Common myeloid progenitor, CD34-positive (primary cell): ENCODE results near the gene SCN1A.

Experiments used
- CTCF ChIA-PET: fragments of 350-600 bp; sonication (Branson Sonifier 250); formaldehyde crosslinking; loops from one replicate; lab custom pipeline; 2021; ENCODE audit warnings: antibody characterized with exemption; lab: Charles Lee
- POLR2A ChIA-PET: fragments of 350-600 bp; sonication (Branson Sonifier 250); formaldehyde crosslinking; loops from one replicate; lab custom pipeline; 2021; ENCODE audit warnings: antibody characterized with exemption; lab: Charles Lee
- DNase-seq, 3 donors: peaks; one replicate each; pipeline versions ENCODE4 v3.0.0 to v3.0.0-alpha.2; 2013
- H3K27ac ChIP-seq, 2 experiments: 1 replicate in 1 of 2; 2 replicates in 1 of 2; pipeline ENCODE4 v1.7.0; 2013; ENCODE audit warnings: inconsistent platforms in 2 of 2, low read length in 2 of 2, mild to moderate bottlenecking in 2 of 2, low read depth in 1 of 2, moderate library complexity in 1 of 2; ENCODE audit not compliant: severe bottlenecking in 2 of 2, insufficient read depth in 1 of 2, poor library complexity in 1 of 2
- H3K27me3 ChIP-seq, 5 experiments: replicated peaks in 2 of 5; 1 replicate in 3 of 5; 2 replicates in 2 of 5; pipeline versions ENCODE4 v1.6.1 to v1.7.0; 2013; ENCODE audit warnings: low read length in 4 of 5, mild to moderate bottlenecking in 2 of 5, moderate library complexity in 2 of 5, inconsistent platforms in 1 of 5; ENCODE audit not compliant: insufficient read depth in 5 of 5, control insufficient read depth in 4 of 5
- H3K36me3 ChIP-seq, 4 experiments: 1 replicate in 2 of 4; 2 replicates in 2 of 4; pipeline versions ENCODE4 v1.6.1 to v1.7.0; 2013; ENCODE audit warnings: low read length in 3 of 4, control low read depth in 1 of 4, mild to moderate bottlenecking in 1 of 4; ENCODE audit not compliant: control insufficient read depth in 4 of 4, insufficient read depth in 4 of 4
- H3K4me1 ChIP-seq, 4 experiments: 1 replicate in 3 of 4; 2 replicates in 1 of 4; pipeline versions ENCODE4 v1.6.1 to v1.7.1; 2013; ENCODE audit warnings: low read length in 3 of 4, mild to moderate bottlenecking in 3 of 4, control low read depth in 1 of 4, inconsistent platforms in 1 of 4, moderate library complexity in 1 of 4; ENCODE audit not compliant: control insufficient read depth in 4 of 4, insufficient read depth in 4 of 4; ENCODE audit errors: control extremely low read depth in 1 of 4
- H3K4me3 ChIP-seq, 7 experiments: 1 replicate in 4 of 7; 2 replicates in 3 of 7; pipeline versions ENCODE4 v1.5.1 to v1.7.0; 2013; ENCODE audit warnings: mild to moderate bottlenecking in 7 of 7, low read length in 6 of 7, moderate library complexity in 6 of 7, inconsistent platforms in 2 of 7, low read depth in 2 of 7, control low read depth in 1 of 7; ENCODE audit not compliant: insufficient read depth in 4 of 7, control insufficient read depth in 1 of 7; ENCODE audit errors: extremely low read depth in 1 of 7
- H3K9me3 ChIP-seq, 5 experiments: 1 replicate in 4 of 5; 2 replicates in 1 of 5; pipeline versions ENCODE4 v1.6.1 to v1.7.1; 2013; ENCODE audit warnings: low read length in 4 of 5, mild to moderate bottlenecking in 2 of 5, inconsistent platforms in 1 of 5, low read depth in 1 of 5, moderate library complexity in 1 of 5; ENCODE audit not compliant: control insufficient read depth in 4 of 5, insufficient read depth in 2 of 5; ENCODE audit errors: control extremely low read depth in 1 of 5
- WGBS: methylation state at CpG from one replicate; pipeline ENCODE4 v1.1.5; 2013; ENCODE audit not compliant: insufficient coverage; 5-methylcytosine and 5-hydroxymethylcytosine counted together

SCN1A gene

GRCh38 chr2:166157578-166157977 lies 29.8 kb upstream of the SCN1A start:
- CTCF ChIA-PET = no interaction called here
- Histone ChIP-seq H3K4me3 (no peak overlapping the region), H3K9me3 (no peaks in the 10 kb centered on the region), H3K27me3 (no peaks in the 10 kb centered on the region), H3K4me1 (no peaks in the 10 kb centered on the region), H3K36me3 (no peaks in the 10 kb centered on the region), H3K27ac (no peak overlapping the region)
- DNase-seq = no peak
- WGBS = 100% methylated on average over 1 of the region's 2 CpGs
- POLR2A ChIA-PET = no interaction called here

GRCh38 chr2:166156985-166157490 lies 29.2 kb upstream of the SCN1A start:
- Histone ChIP-seq H3K4me3 (no peak overlapping the region), H3K27me3 (no peaks in the 10 kb centered on the region), H3K27ac (no peak overlapping the region), H3K4me1 (no peaks in the 10 kb centered on the region), H3K36me3 (no peaks in the 10 kb centered on the region), H3K9me3 (no peaks in the 10 kb centered on the region)
- 100% methylated on average over 1 of the region's 3 CpGs for WGBS
- ChIA-PET POLR2A (no interaction called here), CTCF (no interaction called here)
- no peak for DNase-seq

GRCh38 chr2:166155589-166155988 lies 27.8 kb upstream of the SCN1A start:
- H3K27me3 ChIP-seq = no peaks in the 10 kb centered on the region
- no peak overlapping the region for H3K27ac ChIP-seq
- DNase-seq = no peak
- no peaks in the 10 kb centered on the region for H3K4me1 ChIP-seq
- POLR2A ChIA-PET = no interaction called here
- 94% methylated on average over 2 of the region's 2 CpGs for WGBS
- CTCF ChIA-PET = no interaction called here
- H3K9me3 ChIP-seq = no peaks in the 10 kb centered on the region
- no peaks in the 10 kb centered on the region for H3K36me3 ChIP-seq
- no peak overlapping the region for H3K4me3 ChIP-seq

- peak in 2 of 3 donors; percentile 21 to 33 for DNase-seq
- no peaks in the 10 kb centered on the region for H3K9me3 ChIP-seq
- no peaks in the 10 kb centered on the region for H3K27me3 ChIP-seq
- H3K4me3 ChIP-seq = no peak overlapping the region
- no peak overlapping the region for H3K27ac ChIP-seq
- ChIA-PET POLR2A (no interaction called here), CTCF (no interaction called here)
- H3K36me3 ChIP-seq = no peaks in the 10 kb centered on the region
- H3K4me1 ChIP-seq = no peaks in the 10 kb centered on the region
- WGBS = 40% methylated on average over 2 of the region's 3 CpGs
Observed at GRCh38 chr2:166154685-166155338, 27.0 kb upstream of the SCN1A start.

GRCh38 chr2:166152064-166152463 lies 24.2 kb upstream of the SCN1A start:
- Histone ChIP-seq H3K4me3 (no peak overlapping the region), H3K36me3 (no peaks in the 10 kb centered on the region), H3K27me3 (no peaks in the 10 kb centered on the region), H3K4me1 (peaks cover 0 to 5% (median 3%) of the 10 kb centered on the region in 4 experiments), H3K9me3 (no peaks in the 10 kb centered on the region), H3K27ac (no peak overlapping the region)
- no peak for DNase-seq
- ChIA-PET CTCF (no interaction called here), POLR2A (no interaction called here)

- POLR2A ChIA-PET = no interaction called here
Observed at GRCh38 chr2:166148500-166149400, 20.9 kb upstream of the SCN1A start.

GRCh38 chr2:166147883-166148282 lies 20.1 kb upstream of the SCN1A start:
- ChIA-PET POLR2A (no interaction called here), CTCF (no interaction called here)
- Histone ChIP-seq H3K27ac (no peak overlapping the region), H3K9me3 (no peaks in the 10 kb centered on the region), H3K27me3 (no peaks in the 10 kb centered on the region), H3K4me1 (peaks cover 0 to 5% (median 3%) of the 10 kb centered on the region in 4 experiments), H3K4me3 (no peak overlapping the region), H3K36me3 (no peaks in the 10 kb centered on the region)
- no peak for DNase-seq
- 100% methylated on average over 2 of the region's 2 CpGs for WGBS

More at GRCh38 chr2:166148500-166149400, 20.9 kb upstream of the SCN1A start:
- Histone ChIP-seq H3K36me3 (no peaks in the 10 kb centered on the region), H3K9me3 (no peaks in the 10 kb centered on the region), H3K4me3 (no peak overlapping the region), H3K27me3 (no peaks in the 10 kb centered on the region), H3K4me1 (peaks cover 0 to 5% (median 3%) of the 10 kb centered on the region in 4 experiments), H3K27ac (no peak overlapping the region)
- no peak for DNase-seq
- CTCF ChIA-PET = no interaction called here
- WGBS = 67% methylated on average over 4 of the region's 7 CpGs
